SK-N-SH (cell line): ENCODE measurements around the gene SMAP1. TPM values are rescaled to one million over a fixed set of nuclear protein-coding genes. Genes with fewer than 3 reads are reported as not detected.

Experiments
- CTCF ChIA-PET: fragments of 300-600, 350-600 bp; formaldehyde crosslinking; extraction: SDS; loops from one replicate; lab custom pipeline; 2021; lab: Yijun Ruan, JAX
- POLR2A ChIA-PET: fragments of 350-600 bp; sonication (Branson Sonifier 250); formaldehyde crosslinking; extraction: SDS; loops from one replicate; lab custom pipeline; 2020; ENCODE audit warnings: antibody characterized with exemption, inconsistent platforms; lab: Yijun Ruan, JAX
- DNase-seq: peaks from one replicate; pipeline ENCODE4 v3.0.0; 2012
- H2AFZ ChIP-seq: fragments of 200-600 bp; sonication (generic); 2 replicates; pipeline ENCODE4 v1.8.1; 2016; ENCODE audit warnings: antibody characterized with exemption, mild to moderate bottlenecking, low read depth
- H3F3A ChIP-seq: fragments of 200-600 bp; sonication (generic); replicated peaks from 2 replicates; pipeline ENCODE3; 2016; ENCODE audit warnings: antibody characterized with exemption, mild to moderate bottlenecking; ENCODE audit not compliant: insufficient read depth
- H3K27ac ChIP-seq, 2 experiments: fragments of 200-500 bp in 1 of 2; fragments of 200-600 bp in 1 of 2; sonication (Bioruptor generic) in 1 of 2; sonication (generic), shearing (Covaris generic) in 1 of 2; 2 replicates each; pipeline versions ENCODE4 v1.5.1 to v1.6.1; 2014 to 2016; ENCODE audit warnings: low read depth in 2 of 2, inconsistent platforms in 1 of 2, low read length in 1 of 2, mild to moderate bottlenecking in 1 of 2, mixed read lengths in 1 of 2
- H3K27me3 ChIP-seq: fragments of 200-600 bp; sonication (generic), shearing (Covaris generic); 2 replicates; pipeline ENCODE4 v1.6.1; 2016; ENCODE audit warnings: mixed run types; ENCODE audit not compliant: insufficient read depth
- H3K36me3 ChIP-seq, 2 experiments: fragments of 200-500 bp in 1 of 2; fragments of 200-600 bp in 1 of 2; sonication (Bioruptor generic) in 1 of 2; sonication (generic) in 1 of 2; replicated peaks in 1 of 2; 2 replicates each; pipeline versions ENCODE3 to v1.5.1; 2014 to 2016; ENCODE audit warnings: low read length in 1 of 2, mild to moderate bottlenecking in 1 of 2; ENCODE audit not compliant: insufficient read depth in 2 of 2, control insufficient read depth in 1 of 2
- H3K4me1 ChIP-seq, 2 experiments: fragments of 200-500 bp in 1 of 2; fragments of 200-600 bp in 1 of 2; sonication (Bioruptor generic) in 1 of 2; sonication (generic), shearing (Covaris generic) in 1 of 2; 2 replicates each; pipeline versions ENCODE4 v1.5.1 to v1.6.1; 2014 to 2016; ENCODE audit warnings: low read depth in 1 of 2, low read length in 1 of 2, mixed run types in 1 of 2; ENCODE audit not compliant: insufficient read depth in 2 of 2, control insufficient read depth in 1 of 2
- H3K4me2 ChIP-seq: fragments of 200-600 bp; sonication (generic), shearing (Covaris generic); 2 replicates; pipeline ENCODE4 v1.6.1; 2017; ENCODE audit warnings: mixed run types
- H3K4me3 ChIP-seq, 2 experiments: fragments of 200-500 bp in 1 of 2; fragments of 200-600 bp in 1 of 2; sonication (Bioruptor generic) in 1 of 2; sonication (generic), shearing (Covaris generic) in 1 of 2; 2 replicates each; pipeline versions ENCODE4 v1.5.1 to v1.8.1; 2014 to 2016; ENCODE audit warnings: low read depth in 2 of 2, inconsistent platforms in 1 of 2, low read length in 1 of 2, mild to moderate bottlenecking in 1 of 2, mixed read lengths in 1 of 2, moderate library complexity in 1 of 2
- H3K79me2 ChIP-seq: fragments of 200-600 bp; sonication (generic); 2 replicates; pipeline ENCODE4 v1.8.1; 2017; ENCODE audit warnings: mild to moderate bottlenecking; ENCODE audit not compliant: insufficient read depth
- H3K9ac ChIP-seq: fragments of 200-600 bp; sonication (generic); 2 replicates; pipeline ENCODE4 v1.6.1; 2017; ENCODE audit warnings: mixed run types
- H3K9me2 ChIP-seq: fragments of 200-600 bp; sonication (generic); 2 replicates; pipeline ENCODE4 v1.6.1; 2017; ENCODE audit warnings: mixed run types
- H3K9me3 ChIP-seq: fragments of 200-600 bp; sonication (generic); 2 replicates; pipeline ENCODE4 v1.6.1; 2017; ENCODE audit warnings: mixed run types, mild to moderate bottlenecking, moderate library complexity
- H4K20me1 ChIP-seq: fragments of 200-600 bp; sonication (generic); 2 replicates; pipeline ENCODE4 v1.6.1; 2017; ENCODE audit warnings: mild to moderate bottlenecking, mixed run types; ENCODE audit not compliant: insufficient read depth
- CHD2 ChIP-seq: fragments of 150-350 bp; IDR thresholded peaks from 2 replicates; pipeline ENCODE4 v1.6.1; 2018; ENCODE audit warnings: low read length; ENCODE audit not compliant: partially characterized antibody
- EP300 ChIP-seq, 2 experiments: IDR thresholded peaks; 2 replicates each; pipeline versions ENCODE4 v1.4.0 to v1.6.1; 2012; ENCODE audit warnings: borderline replicate concordance in 1 of 2, low read depth in 1 of 2, low read length in 1 of 2
- EZH2phosphoT487 ChIP-seq: fragments of 200-600 bp; sonication (generic); IDR thresholded peaks from 2 replicates; pipeline ENCODE4 v1.6.1; 2017; ENCODE audit warnings: low read depth, mixed run types, mild to moderate bottlenecking, antibody characterized with exemption, moderate library complexity, borderline replicate concordance
- FOSL2 ChIP-seq: IDR thresholded peaks from 2 replicates; pipeline ENCODE4 v1.4.0; 2012; ENCODE audit warnings: low read depth, mild to moderate bottlenecking, moderate library complexity, borderline replicate concordance
- FOXM1 ChIP-seq: IDR thresholded peaks from 2 replicates; pipeline ENCODE4 v1.4.0; 2012; ENCODE audit warnings: low read depth, mild to moderate bottlenecking
- GABPA ChIP-seq: IDR thresholded peaks from 2 replicates; pipeline ENCODE4 v1.4.0; 2012; ENCODE audit warnings: low read depth, mild to moderate bottlenecking
- GATA2 ChIP-seq: sonication (generic); formaldehyde crosslinking; IDR thresholded peaks from 2 replicates; pipeline ENCODE4 v1.5.0; 2020; ENCODE audit warnings: mild to moderate bottlenecking, missing genetic modification reagents
- JUND ChIP-seq: IDR thresholded peaks from 2 replicates; pipeline ENCODE4 v1.4.0; 2012
- MXI1 ChIP-seq: IDR thresholded peaks from 2 replicates; pipeline ENCODE4 v1.6.1; 2012; ENCODE audit warnings: mild to moderate bottlenecking, low read depth, low read length, improper control_type of control experiment
- NFIC ChIP-seq: IDR thresholded peaks from 2 replicates; pipeline ENCODE4 v1.4.0; 2012; ENCODE audit warnings: borderline replicate concordance
- NRF1 ChIP-seq: IDR thresholded peaks from 2 replicates; pipeline ENCODE4 v1.6.1; 2012; ENCODE audit warnings: low read depth, mild to moderate bottlenecking, low read length
- RFX5 ChIP-seq: IDR thresholded peaks from 2 replicates; pipeline ENCODE4 v1.6.1; 2012; ENCODE audit warnings: mild to moderate bottlenecking, improper control_type of control experiment, low read length
- RXRA ChIP-seq: IDR thresholded peaks from 2 replicates; pipeline ENCODE4 v1.4.0; 2012; ENCODE audit warnings: low read depth, mild to moderate bottlenecking, borderline replicate concordance
- SIN3A ChIP-seq: IDR thresholded peaks from 2 replicates; pipeline ENCODE4 v1.6.1; 2012; ENCODE audit warnings: low read depth, mild to moderate bottlenecking, low read length, moderate library complexity, borderline replicate concordance
- TAF1 ChIP-seq: IDR thresholded peaks from 2 replicates; pipeline ENCODE4 v1.6.1; 2012; ENCODE audit warnings: low read depth, mild to moderate bottlenecking, low read length, moderate library complexity, borderline replicate concordance
- TEAD4 ChIP-seq: IDR thresholded peaks from 2 replicates; pipeline ENCODE4 v1.4.0; 2012; ENCODE audit warnings: mild to moderate bottlenecking, borderline replicate concordance; ENCODE audit not compliant: insufficient read depth
- USF2 ChIP-seq: fragments of 150-350 bp; IDR thresholded peaks from 2 replicates; pipeline ENCODE4 v1.6.1; 2017; ENCODE audit warnings: antibody characterized with exemption, low read length, low read depth, borderline replicate concordance
- ZBTB33 ChIP-seq: IDR thresholded peaks from 2 replicates; pipeline ENCODE4 v1.4.0; 2012; ENCODE audit warnings: low read depth, borderline replicate concordance
- WGBS: methylation state at CpG from one replicate; pipeline ENCODE4 v1.1.6; 2017; ENCODE audit warnings: low lambda C conversion rate; 5-methylcytosine and 5-hydroxymethylcytosine counted together
- polyA plus RNA-seq, 3 experiments: library from polyadenylated mRNA; depleted of rRNA; stranded (reverse); fragments of >200 nt; gene quantifications; 2 replicates each; pipeline ENCODE4 v1.2.3, GENCODE V29; 2012
- TF ChIP-seq, protein P1 (sequence below): IDR thresholded peaks from 2 replicates; pipeline ENCODE4 v1.4.0; 2012; ENCODE audit warnings: low read depth, borderline replicate concordance
- TF ChIP-seq, protein P2 (sequence below): fragments of 200-600 bp; sonication (generic); IDR thresholded peaks from 2 replicates; pipeline ENCODE4 v1.6.1; 2017; ENCODE audit warnings: antibody characterized with exemption, mild to moderate bottlenecking, moderate library complexity
- TF ChIP-seq, protein P3 (sequence below): IDR thresholded peaks from 2 replicates; pipeline ENCODE4; 2012

The SMAP1 gene
- polyA plus RNA-seq, 1 of the 3 experiments (the other 2 are of a cell fraction), result 12.6 TPM

- TF ChIP-seq ZBTB33 (no peak), FOXM1 (no peak), RFX5 (no peak), EZH2phosphoT487 (no peak), SIN3A (no peak), MXI1 (no peak), TAF1 (no peak)
- TF ChIP-seq, protein P1, sequence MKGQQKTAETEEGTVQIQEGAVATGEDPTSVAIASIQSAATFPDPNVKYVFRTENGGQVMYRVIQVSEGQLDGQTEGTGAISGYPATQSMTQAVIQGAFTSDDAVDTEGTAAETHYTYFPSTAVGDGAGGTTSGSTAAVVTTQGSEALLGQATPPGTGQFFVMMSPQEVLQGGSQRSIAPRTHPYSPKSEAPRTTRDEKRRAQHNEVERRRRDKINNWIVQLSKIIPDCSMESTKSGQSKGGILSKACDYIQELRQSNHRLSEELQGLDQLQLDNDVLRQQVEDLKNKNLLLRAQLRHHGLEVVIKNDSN, result no peak
- POLR2A ChIA-PET, result no interaction called here
- H3F3A ChIP-seq, result no peaks in the 10 kb centered on the region
- no peak overlapping the region for H3K4me3 ChIP-seq
- CTCF ChIA-PET, result interaction anchor here (0.5 to 2.9 kb wide), 4 partner anchors 11 to 163 kb away, joined by 3 to 15 read pairs (median 3); no protein-coding TSS in a partner anchor
- no peaks in the 10 kb centered on the region for H3K79me2 ChIP-seq
- no peak overlapping the region for H3K27ac ChIP-seq
- no peaks in the 10 kb centered on the region for H3K27me3 ChIP-seq
- H3K9me3 ChIP-seq, result no peaks in the 10 kb centered on the region
- H3K9ac ChIP-seq, result no peak overlapping the region
- DNase-seq, result no peak
- WGBS, result 96% methylated on average over 5 of the region's 5 CpGs
- no peaks in the 10 kb centered on the region for H4K20me1 ChIP-seq
- H3K4me2 ChIP-seq, result no peak overlapping the region
- no peaks in the 10 kb centered on the region; a peak in 1 of 4 replicates for H3K4me1 ChIP-seq
- H3K36me3 ChIP-seq, result peaks cover 3 to 27% of the 10 kb centered on the region in 2 experiments
- no peak overlapping the region for H2AFZ ChIP-seq
- H3K9me2 ChIP-seq, result no peaks in the 10 kb centered on the region
These were observed 189.8 kb downstream of the SMAP1 start for GRCh38 chr6:70857387-70858077.

DNA sequence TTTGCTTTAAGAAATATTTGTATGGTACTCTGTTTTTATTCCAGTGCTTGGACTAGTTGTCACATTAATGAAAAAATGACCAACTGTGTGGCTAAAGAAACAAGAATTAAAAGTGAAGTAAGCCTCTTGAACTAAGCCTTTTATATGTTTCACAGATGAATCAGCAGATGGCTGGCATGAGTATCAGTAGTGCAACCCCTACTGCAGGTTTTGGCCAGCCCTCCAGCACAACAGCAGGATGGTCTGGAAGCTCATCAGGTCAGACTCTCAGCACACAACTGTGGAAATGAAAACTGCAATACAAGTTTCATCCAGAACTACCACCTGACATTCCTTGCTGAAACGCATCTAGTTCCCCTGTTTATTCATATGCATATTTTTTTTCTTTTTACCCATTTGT, 192.4 kb downstream of the SMAP1 start:
- no peaks in the 10 kb centered on the region for H3K9me3 ChIP-seq
- H3K9ac ChIP-seq, result no peak overlapping the region
- ChIA-PET POLR2A (no interaction called here), CTCF (interaction anchor here (0.9 kb wide), 1 partner anchor 156 kb away, joined by 3 read pairs; no protein-coding TSS in a partner anchor)
- H3K79me2 ChIP-seq, result no peaks in the 10 kb centered on the region
- H3K4me3 ChIP-seq, result no peak overlapping the region
- H3K27ac ChIP-seq, result no peak overlapping the region
- no peaks in the 10 kb centered on the region for H3F3A ChIP-seq
- no peaks in the 10 kb centered on the region for H3K27me3 ChIP-seq
- no peak overlapping the region for H3K4me2 ChIP-seq
- no peak overlapping the region for H2AFZ ChIP-seq
- H3K9me2 ChIP-seq, result no peaks in the 10 kb centered on the region
- H4K20me1 ChIP-seq, result no peaks in the 10 kb centered on the region
- H3K4me1 ChIP-seq, result peaks cover 0 to 4% of the 10 kb centered on the region in 2 experiments; a peak in 1 of 4 replicates
- no peak for DNase-seq
- peaks cover 3 to 25% of the 10 kb centered on the region in 2 experiments for H3K36me3 ChIP-seq
- WGBS, result 96% methylated on average over 1 of the region's 1 CpG
- TF ChIP-seq CHD2 (no peak), JUND (no peak), GATA2 (no peak), TAF1 (no peak), MXI1 (no peak), NFIC (no peak), EP300 (IDR thresholded peaks at IDR 0.05; ENCODE audit: borderline replicate concordance in 1 of 2, low read depth in 1 of 2, low read length in 1 of 2) (no peak), RXRA (no peak), GABPA (no peak), NRF1 (no peak), TEAD4 (no peak), FOSL2 (no peak), USF2 (no peak)
- TF ChIP-seq, protein P2, sequence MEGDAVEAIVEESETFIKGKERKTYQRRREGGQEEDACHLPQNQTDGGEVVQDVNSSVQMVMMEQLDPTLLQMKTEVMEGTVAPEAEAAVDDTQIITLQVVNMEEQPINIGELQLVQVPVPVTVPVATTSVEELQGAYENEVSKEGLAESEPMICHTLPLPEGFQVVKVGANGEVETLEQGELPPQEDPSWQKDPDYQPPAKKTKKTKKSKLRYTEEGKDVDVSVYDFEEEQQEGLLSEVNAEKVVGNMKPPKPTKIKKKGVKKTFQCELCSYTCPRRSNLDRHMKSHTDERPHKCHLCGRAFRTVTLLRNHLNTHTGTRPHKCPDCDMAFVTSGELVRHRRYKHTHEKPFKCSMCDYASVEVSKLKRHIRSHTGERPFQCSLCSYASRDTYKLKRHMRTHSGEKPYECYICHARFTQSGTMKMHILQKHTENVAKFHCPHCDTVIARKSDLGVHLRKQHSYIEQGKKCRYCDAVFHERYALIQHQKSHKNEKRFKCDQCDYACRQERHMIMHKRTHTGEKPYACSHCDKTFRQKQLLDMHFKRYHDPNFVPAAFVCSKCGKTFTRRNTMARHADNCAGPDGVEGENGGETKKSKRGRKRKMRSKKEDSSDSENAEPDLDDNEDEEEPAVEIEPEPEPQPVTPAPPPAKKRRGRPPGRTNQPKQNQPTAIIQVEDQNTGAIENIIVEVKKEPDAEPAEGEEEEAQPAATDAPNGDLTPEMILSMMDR, result no peak
- TF ChIP-seq, protein P3, sequence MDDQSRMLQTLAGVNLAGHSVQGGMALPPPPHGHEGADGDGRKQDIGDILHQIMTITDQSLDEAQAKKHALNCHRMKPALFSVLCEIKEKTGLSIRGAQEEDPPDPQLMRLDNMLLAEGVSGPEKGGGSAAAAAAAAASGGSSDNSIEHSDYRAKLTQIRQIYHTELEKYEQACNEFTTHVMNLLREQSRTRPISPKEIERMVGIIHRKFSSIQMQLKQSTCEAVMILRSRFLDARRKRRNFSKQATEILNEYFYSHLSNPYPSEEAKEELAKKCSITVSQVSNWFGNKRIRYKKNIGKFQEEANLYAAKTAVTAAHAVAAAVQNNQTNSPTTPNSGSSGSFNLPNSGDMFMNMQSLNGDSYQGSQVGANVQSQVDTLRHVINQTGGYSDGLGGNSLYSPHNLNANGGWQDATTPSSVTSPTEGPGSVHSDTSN, result no peak
